Mesendoderm (in vitro differentiated cells): Measurements from ENCODE around the gene TBX1.

Experiments used
- DNase-seq: peaks from one replicate; pipeline ENCODE4 v3.0.0; 2013
- H2AK5ac ChIP-seq: 2 replicates; pipeline ENCODE4 v1.6.1; 2013; ENCODE audit warnings: low read length, inconsistent platforms
- H2BK120ac ChIP-seq: 2 replicates; pipeline ENCODE4 v1.6.1; 2013; ENCODE audit warnings: low read depth, mild to moderate bottlenecking, low read length, moderate library complexity, mixed read lengths
- H2BK15ac ChIP-seq: replicated peaks from 2 replicates; pipeline ENCODE4 v1.6.1; 2013; ENCODE audit warnings: low read depth, mild to moderate bottlenecking, moderate library complexity
- H2BK5ac ChIP-seq: 2 replicates; pipeline ENCODE4 v1.6.1; 2013; ENCODE audit warnings: low read length, inconsistent platforms
- H3K18ac ChIP-seq: 2 replicates; pipeline ENCODE4 v1.6.1; 2013; ENCODE audit warnings: mild to moderate bottlenecking, low read length, mixed read lengths
- H3K23ac ChIP-seq: one replicate; pipeline ENCODE4 v1.6.1; 2013; ENCODE audit warnings: low read length
- H3K27ac ChIP-seq: 2 replicates; pipeline ENCODE4 v1.5.1; 2013; ENCODE audit warnings: low read depth, mild to moderate bottlenecking, inconsistent platforms, low read length, moderate library complexity
- H3K27me3 ChIP-seq: 2 replicates; pipeline ENCODE4 v1.6.1; 2013; ENCODE audit warnings: low read length, control low read depth, mild to moderate bottlenecking, inconsistent platforms; ENCODE audit not compliant: insufficient read depth, poor library complexity
- H3K36me3 ChIP-seq: 2 replicates; pipeline ENCODE4 v1.6.1; 2013; ENCODE audit warnings: low read length, inconsistent platforms; ENCODE audit not compliant: control insufficient read depth, insufficient read depth
- H3K4ac ChIP-seq: one replicate; pipeline ENCODE4 v1.6.1; 2013; ENCODE audit warnings: low read depth, mild to moderate bottlenecking, low read length, moderate library complexity
- H3K4me1 ChIP-seq: 2 replicates; pipeline ENCODE4 v1.6.1; 2013; ENCODE audit warnings: low read depth, low read length, inconsistent platforms; ENCODE audit not compliant: control insufficient read depth
- H3K4me2 ChIP-seq: 2 replicates; pipeline ENCODE4 v1.6.1; 2013; ENCODE audit warnings: low read length
- H3K4me3 ChIP-seq: 2 replicates; pipeline ENCODE4 v1.5.1; 2013; ENCODE audit warnings: mild to moderate bottlenecking, low read length
- H3K56ac ChIP-seq: one replicate; pipeline ENCODE4 v1.6.1; 2013; ENCODE audit warnings: low read length
- H3K79me1 ChIP-seq: 2 replicates; pipeline ENCODE4 v1.6.1; 2013; ENCODE audit warnings: low read length, inconsistent platforms
- H3K79me2 ChIP-seq: 2 replicates; pipeline ENCODE4 v1.6.1; 2013; ENCODE audit warnings: mild to moderate bottlenecking, low read length; ENCODE audit not compliant: control insufficient read depth, insufficient read depth
- H3K9ac ChIP-seq: 2 replicates; pipeline ENCODE4 v1.6.1; 2013; ENCODE audit warnings: low read length, inconsistent platforms
- H4K5ac ChIP-seq: one replicate; pipeline ENCODE4 v1.6.1; 2013; ENCODE audit warnings: low read length
- H4K8ac ChIP-seq: one replicate; pipeline ENCODE4 v1.6.1; 2013; ENCODE audit warnings: low read depth, mild to moderate bottlenecking, control low read depth, low read length, moderate library complexity
- WGBS: extraction: QIAGEN DNeasy Blood & Tissue Kit; methylation state at CpG from one replicate; pipeline ENCODE4 v1.1.7; 2013; ENCODE audit warnings: low lambda C conversion rate, missing lambda C conversion rate; ENCODE audit not compliant: insufficient coverage; ENCODE audit errors: extremely low coverage; 5-methylcytosine and 5-hydroxymethylcytosine counted together

The TBX1 gene

DNA sequence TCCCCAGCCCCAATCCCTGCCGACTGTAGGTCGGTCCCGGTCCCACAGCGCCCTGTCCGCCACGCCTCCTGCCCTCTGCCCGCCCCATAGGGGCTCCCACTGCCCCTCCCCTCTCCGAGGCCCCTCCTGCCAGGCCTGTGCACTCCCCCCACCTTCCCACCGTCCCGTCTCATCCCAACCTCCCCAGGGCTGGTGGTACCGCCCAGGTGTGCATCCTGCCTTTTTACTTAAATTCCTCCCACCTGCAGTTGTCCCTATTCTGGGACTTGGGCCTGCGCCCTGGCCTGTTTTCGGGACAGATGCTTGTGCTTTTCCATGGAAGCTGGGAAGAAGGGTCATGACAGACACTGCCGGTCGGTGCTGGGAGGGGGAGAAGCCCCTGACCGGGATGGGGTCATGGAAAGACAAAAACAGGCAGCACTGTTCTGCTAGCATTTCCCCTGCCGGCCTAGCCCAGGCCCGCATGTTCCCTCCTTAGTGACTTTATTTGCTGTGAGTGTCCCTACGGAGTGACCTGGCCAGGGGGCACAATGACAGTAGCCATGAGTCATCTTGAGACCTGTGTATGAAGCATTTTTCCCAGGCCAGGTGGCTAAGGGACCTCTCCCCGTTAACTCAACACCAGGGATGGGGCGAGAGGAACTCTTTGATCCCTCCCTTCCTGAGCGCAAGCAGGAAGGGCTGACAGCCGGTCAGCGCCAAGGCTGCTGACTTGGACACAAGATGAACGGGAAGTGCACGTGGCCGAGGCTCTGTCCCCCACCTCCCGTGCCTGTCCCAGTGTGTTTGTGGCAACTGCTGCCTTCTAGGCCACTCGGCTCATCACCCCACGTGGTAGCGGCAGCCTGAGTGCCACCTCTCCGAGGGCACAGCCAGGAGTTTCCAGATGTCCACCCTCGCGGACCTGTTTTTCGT lies 7.1 kb downstream of the TBX1 start:
- Histone ChIP-seq H2AK5ac (no peak overlapping the region), H3K4me2 (no peak overlapping the region), H3K36me3 (no peaks in the 10 kb centered on the region), H3K27ac (no peak overlapping the region), H3K9ac (no peak overlapping the region), H3K4me1 (peaks cover 3% of the 10 kb centered on the region), H4K8ac (no peak overlapping the region), H2BK120ac (no peak overlapping the region), H3K18ac (no peak overlapping the region), H3K27me3 (peaks cover 58% of the 10 kb centered on the region), H4K5ac (no peak overlapping the region), H3K79me2 (no peaks in the 10 kb centered on the region), H2BK15ac (no peak overlapping the region), H3K79me1 (no peaks in the 10 kb centered on the region), H3K23ac (no peak overlapping the region), H3K4me3 (no peak overlapping the region), H2BK5ac (no peak overlapping the region), H3K4ac (no peak overlapping the region), H3K56ac (no peak overlapping the region)
- no CpG with 5 or more reads among the region's 35 CpGs for WGBS
- peak; percentile 50 for DNase-seq

DNA sequence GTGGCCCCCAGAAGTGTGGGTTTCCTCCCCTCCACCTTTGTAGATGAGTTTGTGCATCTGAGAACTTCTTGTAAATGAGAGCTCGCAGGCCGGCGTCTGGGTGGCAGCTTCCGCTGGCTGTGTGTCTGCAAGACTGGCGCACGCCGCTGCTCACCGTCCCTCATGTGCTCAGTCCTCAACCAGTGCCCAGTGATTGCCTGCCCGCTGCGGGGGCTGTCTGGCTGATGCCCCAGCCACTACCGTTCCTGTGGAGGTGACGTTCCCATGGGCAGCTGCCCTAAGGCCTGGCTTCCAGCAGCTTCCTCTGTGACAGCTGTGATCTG lies 8.8 kb downstream of the TBX1 start:
- Histone ChIP-seq H2BK5ac (no peak overlapping the region), H3K18ac (no peak overlapping the region), H3K56ac (no peak overlapping the region), H3K4me3 (no peak overlapping the region), H2BK15ac (no peak overlapping the region), H2BK120ac (no peak overlapping the region), H3K36me3 (no peaks in the 10 kb centered on the region), H4K8ac (no peak overlapping the region), H3K4me1 (peaks cover 3% of the 10 kb centered on the region), H3K27ac (no peak overlapping the region), H3K27me3 (peaks cover 41% of the 10 kb centered on the region), H3K79me1 (no peaks in the 10 kb centered on the region), H3K79me2 (no peaks in the 10 kb centered on the region), H3K4ac (no peak overlapping the region), H3K4me2 (no peak overlapping the region), H4K5ac (no peak overlapping the region), H3K9ac (no peak overlapping the region), H2AK5ac (no peak overlapping the region), H3K23ac (peak overlapping the region; percentile 66)
- no CpG with 5 or more reads among the region's 12 CpGs for WGBS
- no peak for DNase-seq

DNA sequence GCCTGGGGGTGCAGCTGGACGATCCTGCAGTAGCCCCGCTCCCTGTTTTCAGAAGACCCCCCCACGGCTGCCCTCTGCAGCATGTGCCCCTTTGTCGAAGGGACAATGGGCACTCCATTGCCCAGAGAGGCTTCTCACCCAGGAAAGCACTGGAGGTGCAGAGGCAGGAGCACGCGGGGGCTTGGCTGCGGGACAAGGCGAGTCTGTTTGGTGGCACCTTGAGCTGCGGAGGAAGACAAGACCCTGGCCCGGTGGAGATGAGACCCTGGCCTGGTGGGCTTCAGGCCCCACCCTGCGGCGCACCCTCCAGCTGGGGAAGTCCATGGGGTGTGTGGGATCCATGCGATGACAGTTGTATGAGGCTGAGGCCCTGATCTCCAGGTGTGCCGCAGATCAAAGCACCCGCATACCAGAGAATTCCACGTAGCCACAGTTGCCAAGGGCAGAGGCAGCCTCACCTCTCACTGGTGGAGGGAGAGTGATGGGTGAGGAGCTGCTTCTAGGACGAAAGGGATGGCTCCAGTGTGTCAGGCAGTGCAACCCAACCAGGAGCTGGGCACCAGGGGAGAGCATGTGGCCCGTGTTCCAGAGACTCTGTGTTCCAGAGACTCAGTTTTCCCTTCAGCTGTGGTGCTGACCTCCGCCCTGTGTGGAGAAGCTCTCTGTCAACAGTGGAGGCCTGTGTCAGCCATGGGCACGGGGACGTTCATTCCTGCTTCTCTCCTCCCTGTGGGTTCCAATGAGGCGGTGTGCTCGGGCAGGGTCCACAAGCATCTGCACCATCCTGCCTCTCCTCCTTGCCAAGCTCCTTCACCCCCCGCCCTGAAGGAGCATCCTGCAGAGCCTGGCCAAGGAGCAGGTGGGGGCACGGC lies 10.0 kb downstream of the TBX1 start:
- Histone ChIP-seq H3K4me3 (no peak overlapping the region), H3K56ac (no peak overlapping the region), H3K4ac (no peak overlapping the region), H2BK5ac (no peak overlapping the region), H3K27ac (no peak overlapping the region), H4K5ac (no peak overlapping the region), H3K4me2 (no peak overlapping the region), H3K9ac (no peak overlapping the region), H3K79me2 (no peaks in the 10 kb centered on the region), H4K8ac (no peak overlapping the region), H3K27me3 (peaks cover 30% of the 10 kb centered on the region), H3K18ac (no peak overlapping the region), H3K4me1 (no peaks in the 10 kb centered on the region), H3K79me1 (no peaks in the 10 kb centered on the region), H3K36me3 (no peaks in the 10 kb centered on the region), H3K23ac (no peak overlapping the region), H2BK15ac (no peak overlapping the region), H2BK120ac (no peak overlapping the region), H2AK5ac (no peak overlapping the region)
- no CpG with 5 or more reads among the region's 25 CpGs for WGBS
- no peak for DNase-seq

DNA sequence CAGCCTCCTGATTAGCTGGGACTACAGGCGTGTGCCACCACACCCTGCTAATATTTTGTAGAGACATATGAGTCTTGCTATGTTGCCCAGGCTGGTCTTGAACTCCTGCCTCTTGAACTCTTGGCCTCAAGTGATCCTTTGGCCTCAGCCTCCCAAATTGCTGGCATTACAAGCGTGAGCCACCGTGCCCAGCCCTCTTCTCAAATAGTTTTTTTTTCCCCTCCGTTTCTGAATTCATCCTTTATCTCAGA lies 11.8 kb downstream of the TBX1 start:
- Histone ChIP-seq H2BK5ac (no peak overlapping the region), H2AK5ac (no peak overlapping the region), H3K27ac (no peak overlapping the region), H3K79me2 (no peaks in the 10 kb centered on the region), H4K5ac (no peak overlapping the region), H3K18ac (no peak overlapping the region), H3K56ac (no peak overlapping the region), H2BK15ac (no peak overlapping the region), H3K23ac (no peak overlapping the region), H2BK120ac (no peak overlapping the region), H3K36me3 (no peaks in the 10 kb centered on the region), H3K4me2 (no peak overlapping the region), H3K4ac (no peak overlapping the region), H3K9ac (no peak overlapping the region), H3K79me1 (no peaks in the 10 kb centered on the region), H4K8ac (no peak overlapping the region), H3K4me1 (no peaks in the 10 kb centered on the region), H3K4me3 (no peak overlapping the region), H3K27me3 (peaks cover 13% of the 10 kb centered on the region)
- DNase-seq = no peak
- no CpG with 5 or more reads among the region's 4 CpGs for WGBS

DNA sequence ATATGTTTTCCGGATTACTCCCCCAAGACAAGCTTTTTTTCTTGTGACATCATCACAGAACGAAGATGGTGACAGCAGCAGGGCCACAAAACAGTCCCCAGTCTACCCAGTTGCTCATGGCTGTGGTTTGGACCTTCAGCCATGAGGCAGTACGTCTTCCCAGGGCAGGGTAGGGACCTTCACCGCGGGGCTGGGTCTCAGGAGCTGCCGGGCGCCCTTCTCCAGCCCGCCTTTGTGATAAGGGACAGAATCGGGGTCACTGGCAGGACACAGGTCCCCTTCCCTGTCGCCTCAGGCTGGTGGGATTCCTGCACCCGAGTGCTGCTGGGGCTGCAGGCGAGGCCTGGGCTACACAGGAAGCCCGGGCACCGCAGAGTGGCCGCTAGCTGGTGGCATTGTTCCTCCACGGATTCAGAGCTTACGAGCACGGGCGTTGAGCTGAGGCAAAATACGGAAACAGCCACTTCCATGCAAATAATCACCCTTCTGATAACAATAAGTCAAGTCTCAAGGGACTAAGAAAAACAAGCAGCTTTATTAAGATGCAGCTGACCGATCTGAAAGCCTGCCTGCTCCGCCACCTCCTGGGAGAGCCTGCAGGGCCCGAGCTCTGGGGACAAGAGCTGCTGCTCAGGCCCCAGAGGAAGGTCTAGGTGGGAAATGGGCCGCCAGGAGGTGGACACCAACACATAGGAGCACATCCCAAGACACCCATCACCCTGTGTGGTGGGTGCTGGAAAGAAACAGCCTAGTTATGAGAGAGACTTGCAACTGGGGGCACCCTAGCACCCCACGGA lies 12.3 kb downstream of the TBX1 start:
- H3K79me2 ChIP-seq = no peaks in the 10 kb centered on the region
- H3K27ac ChIP-seq = no peak overlapping the region
- no peak overlapping the region for H3K4me2 ChIP-seq
- no peaks in the 10 kb centered on the region for H3K36me3 ChIP-seq
- H3K27me3 ChIP-seq = peaks cover 8% of the 10 kb centered on the region
- H3K23ac ChIP-seq = no peak overlapping the region
- H3K9ac ChIP-seq = no peak overlapping the region
- no peak for DNase-seq
- no peak overlapping the region for H3K18ac ChIP-seq
- no peak overlapping the region for H2AK5ac ChIP-seq
- no peak overlapping the region for H4K8ac ChIP-seq
- H3K56ac ChIP-seq = no peak overlapping the region
- no peak overlapping the region for H3K4ac ChIP-seq
- no peak overlapping the region for H4K5ac ChIP-seq
- H3K4me3 ChIP-seq = no peak overlapping the region
- H2BK120ac ChIP-seq = no peak overlapping the region
- no peaks in the 10 kb centered on the region for H3K79me1 ChIP-seq
- H2BK15ac ChIP-seq = no peak overlapping the region
- WGBS = no CpG with 5 or more reads among the region's 25 CpGs
- H3K4me1 ChIP-seq = no peaks in the 10 kb centered on the region
- no peak overlapping the region for H2BK5ac ChIP-seq
